ENCODE results near the gene ITPA. TPM values are rescaled to one million over a fixed set of nuclear protein-coding genes. Genes with fewer than 3 reads are reported as not detected.

Gene ITPA
- total RNA-seq, 2 donors from 2014 or later, result 17.4 to 21.4 TPM

DNA sequence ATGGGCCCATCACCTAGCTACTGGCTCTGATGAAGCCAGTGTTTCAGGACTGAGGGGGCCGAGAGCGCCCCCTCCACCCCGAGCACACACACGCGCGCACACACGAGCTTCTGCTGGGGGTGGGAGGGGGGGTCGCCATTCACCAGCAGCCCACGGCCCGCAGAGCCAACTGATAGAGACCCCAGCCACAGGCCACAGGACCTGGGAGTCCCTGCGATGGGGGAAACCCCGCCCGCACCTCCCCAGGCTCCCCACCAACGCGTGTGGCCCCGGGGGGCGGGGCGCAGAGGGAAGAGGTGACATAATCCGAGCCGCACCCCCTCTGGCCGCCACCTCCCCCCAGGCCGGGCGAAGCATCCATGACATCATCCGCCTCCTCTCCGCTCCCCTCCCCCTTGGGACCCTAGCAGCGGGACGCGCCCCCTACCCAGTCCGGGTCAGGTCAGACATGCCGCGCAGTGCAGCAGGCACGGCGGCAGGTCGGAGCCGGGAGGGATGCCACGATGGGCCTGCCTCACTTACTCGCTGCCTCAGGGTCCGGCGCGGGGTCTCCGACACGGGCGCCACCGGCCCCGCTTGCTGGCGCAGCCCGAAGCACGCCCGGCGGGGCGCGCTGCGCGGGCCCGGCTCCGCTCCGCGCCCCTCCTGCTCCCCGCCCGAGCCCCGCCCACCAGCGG is 36.2 kb upstream of the ITPA start, which contains the start of gene LZTS3:
TSS of gene LZTS3 (minus strand) at position 617 of the 677 bp plus-strand sequence. CDS start 6,386 bp downstream, outside the sequence.
- Histone ChIP-seq H3K27ac (peak within 1 kb of the TSS; percentile 80 to 81), H3K27me3 (no peaks in the 10 kb centered on the region), H3K9me3 (no peaks in the 10 kb centered on the region), H3K36me3 (no peaks in the 10 kb centered on the region), H3K4me1 (peaks cover 0 to 24% of the 10 kb centered on the region in 2 donors), H3K4me3 (peak within 1 kb of the TSS; percentile 80 to 92)
- DNase-seq (ENCODE audit: low spot score), result peak; percentile 73
- TF ChIP-seq, protein P1, sequence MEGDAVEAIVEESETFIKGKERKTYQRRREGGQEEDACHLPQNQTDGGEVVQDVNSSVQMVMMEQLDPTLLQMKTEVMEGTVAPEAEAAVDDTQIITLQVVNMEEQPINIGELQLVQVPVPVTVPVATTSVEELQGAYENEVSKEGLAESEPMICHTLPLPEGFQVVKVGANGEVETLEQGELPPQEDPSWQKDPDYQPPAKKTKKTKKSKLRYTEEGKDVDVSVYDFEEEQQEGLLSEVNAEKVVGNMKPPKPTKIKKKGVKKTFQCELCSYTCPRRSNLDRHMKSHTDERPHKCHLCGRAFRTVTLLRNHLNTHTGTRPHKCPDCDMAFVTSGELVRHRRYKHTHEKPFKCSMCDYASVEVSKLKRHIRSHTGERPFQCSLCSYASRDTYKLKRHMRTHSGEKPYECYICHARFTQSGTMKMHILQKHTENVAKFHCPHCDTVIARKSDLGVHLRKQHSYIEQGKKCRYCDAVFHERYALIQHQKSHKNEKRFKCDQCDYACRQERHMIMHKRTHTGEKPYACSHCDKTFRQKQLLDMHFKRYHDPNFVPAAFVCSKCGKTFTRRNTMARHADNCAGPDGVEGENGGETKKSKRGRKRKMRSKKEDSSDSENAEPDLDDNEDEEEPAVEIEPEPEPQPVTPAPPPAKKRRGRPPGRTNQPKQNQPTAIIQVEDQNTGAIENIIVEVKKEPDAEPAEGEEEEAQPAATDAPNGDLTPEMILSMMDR (IDR thresholded peaks at IDR 0.05), result no peak

GRCh38 chr20:3173610-3174441 is 35.5 kb upstream of the ITPA start:
- DNase-seq (ENCODE audit: low spot score), result peak; percentile 76
- TF ChIP-seq, protein P1 (IDR thresholded peaks at IDR 0.05), result no peak
- peaks cover 0 to 24% of the 10 kb centered on the region in 2 donors for H3K4me1 ChIP-seq
- H3K9me3 ChIP-seq, result no peaks in the 10 kb centered on the region
- H3K4me3 ChIP-seq, result peak overlapping the region; percentile 80 to 92
- H3K36me3 ChIP-seq, result no peaks in the 10 kb centered on the region
- no peaks in the 10 kb centered on the region for H3K27me3 ChIP-seq
- peak overlapping the region; percentile 80 to 81 for H3K27ac ChIP-seq

DNA sequence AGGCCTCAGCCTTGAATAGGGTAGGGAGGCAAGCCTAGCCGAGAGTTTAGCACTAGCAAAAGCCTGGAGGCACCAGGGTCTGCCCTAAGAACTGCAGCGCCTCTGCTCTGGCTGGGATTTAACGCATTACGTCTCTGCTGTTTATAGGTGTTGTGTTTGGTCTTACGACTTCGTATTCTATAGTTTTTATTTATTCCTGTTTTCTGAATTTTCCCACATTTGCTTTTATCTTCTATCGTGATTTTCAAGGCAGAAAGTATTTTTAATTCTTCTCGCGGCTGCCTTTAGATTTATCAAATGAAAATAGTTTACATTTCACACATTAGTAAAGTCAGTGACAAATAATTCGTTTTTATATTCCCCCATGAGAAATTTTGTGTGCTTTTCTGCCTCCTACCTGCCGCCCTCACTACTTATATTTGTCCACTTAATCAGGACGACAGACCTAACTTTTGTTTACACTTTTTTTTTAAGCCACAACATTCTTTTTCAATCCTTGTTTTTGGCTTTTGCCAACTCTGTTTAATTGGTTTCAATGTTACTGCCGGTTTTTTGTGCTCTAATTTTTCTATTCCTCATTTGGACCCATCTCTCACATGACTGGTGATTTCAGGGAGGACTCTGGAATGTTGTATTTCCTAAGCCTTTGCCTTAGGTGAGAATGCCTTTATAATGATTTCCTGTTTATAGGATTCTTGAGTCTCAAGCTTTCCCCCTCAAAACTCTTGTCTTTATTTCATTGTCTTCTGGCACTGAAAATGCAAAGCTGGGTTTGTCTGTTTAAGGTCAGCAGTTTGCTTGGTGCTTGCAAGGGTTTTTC is 34.6 kb upstream of the ITPA start:
- Histone ChIP-seq H3K27ac (peak overlapping the region; percentile 80 to 81), H3K4me1 (peaks cover 0 to 24% of the 10 kb centered on the region in 2 donors), H3K4me3 (peak overlapping the region; percentile 80 to 92), H3K27me3 (no peaks in the 10 kb centered on the region), H3K9me3 (no peaks in the 10 kb centered on the region), H3K36me3 (no peaks in the 10 kb centered on the region)
- TF ChIP-seq, protein P1 (IDR thresholded peaks at IDR 0.05), result no peak
- DNase-seq (ENCODE audit: low spot score), result no peak

GRCh38 chr20:3175270-3175669 is 34.0 kb upstream of the ITPA start:
- no peak overlapping the region for H3K4me3 ChIP-seq
- peaks cover 0 to 24% of the 10 kb centered on the region in 2 donors for H3K4me1 ChIP-seq
- H3K9me3 ChIP-seq, result no peaks in the 10 kb centered on the region
- no peak overlapping the region for H3K27ac ChIP-seq
- TF ChIP-seq, protein P1 (IDR thresholded peaks at IDR 0.05), result no peak
- no peak for DNase-seq (ENCODE audit: low spot score)
- H3K27me3 ChIP-seq, result no peaks in the 10 kb centered on the region
- H3K36me3 ChIP-seq, result no peaks in the 10 kb centered on the region

GRCh38 chr20:3177746-3178485 is 31.4 kb upstream of the ITPA start:
- H3K9me3 ChIP-seq, result no peaks in the 10 kb centered on the region
- no peaks in the 10 kb centered on the region for H3K36me3 ChIP-seq
- peaks cover 0 to 15% of the 10 kb centered on the region in 2 donors for H3K4me1 ChIP-seq
- DNase-seq (ENCODE audit: low spot score), result no peak
- no peaks in the 10 kb centered on the region for H3K27me3 ChIP-seq
- H3K4me3 ChIP-seq, result no peak overlapping the region
- H3K27ac ChIP-seq, result no peak overlapping the region
- TF ChIP-seq, protein P1 (IDR thresholded peaks at IDR 0.05), result no peak

Data from right atrium auricular region (tissue), 2 donors.